Neuronal stem cell (in vitro differentiated cells): ENCODE data around the gene MED1.

Source experiments
- DNase-seq: peaks from one replicate; pipeline ENCODE4 v3.0.0-alpha.2; 2013; ENCODE audit warnings: low spot score
- H2AFZ ChIP-seq: one replicate; pipeline ENCODE4 v1.6.1; 2013; ENCODE audit warnings: mild to moderate bottlenecking, low read length, inconsistent platforms
- H2AK5ac ChIP-seq: 2 replicates; pipeline ENCODE4 v1.6.1; 2013; ENCODE audit warnings: low read depth, mild to moderate bottlenecking, inconsistent platforms, low read length, moderate library complexity, mixed read lengths
- H2BK120ac ChIP-seq: 2 replicates; pipeline ENCODE4 v1.6.1; 2013; ENCODE audit warnings: low read depth, mild to moderate bottlenecking, inconsistent platforms, low read length, moderate library complexity, mixed read lengths
- H2BK12ac ChIP-seq: one replicate; pipeline ENCODE4 v1.6.1; 2013; ENCODE audit warnings: low read length, inconsistent platforms
- H2BK15ac ChIP-seq: 2 replicates; pipeline ENCODE4 v1.6.1; 2013; ENCODE audit warnings: mild to moderate bottlenecking, low read length, inconsistent platforms, mixed read lengths
- H2BK5ac ChIP-seq: one replicate; pipeline ENCODE4 v1.6.1; 2013; ENCODE audit warnings: inconsistent platforms, mild to moderate bottlenecking, low read length, moderate library complexity
- H3K14ac ChIP-seq: one replicate; pipeline ENCODE4 v1.6.1; 2013; ENCODE audit warnings: low read length, inconsistent platforms
- H3K18ac ChIP-seq: 2 replicates; pipeline ENCODE4 v1.6.1; 2013; ENCODE audit warnings: low read length, inconsistent platforms
- H3K23ac ChIP-seq: 2 replicates; pipeline ENCODE4 v1.6.1; 2013; ENCODE audit warnings: low read depth, mild to moderate bottlenecking, mixed read lengths, low read length, inconsistent platforms; ENCODE audit not compliant: poor library complexity
- H3K27ac ChIP-seq: replicated peaks from 3 replicates; pipeline ENCODE4 v1.5.1; 2013; ENCODE audit warnings: low read length, inconsistent platforms
- H3K27me3 ChIP-seq, 3 experiments: 2 replicates each; pipeline ENCODE4 v1.6.1; 2013; ENCODE audit warnings: low read length in 3 of 3, mild to moderate bottlenecking in 2 of 3, inconsistent platforms in 1 of 3, low read depth in 1 of 3, mixed read lengths in 1 of 3, moderate library complexity in 1 of 3; ENCODE audit not compliant: control insufficient read depth in 3 of 3, insufficient read depth in 3 of 3
- H3K36me3 ChIP-seq, 2 donors: replicated peaks in 1 of 2; 2 replicates each; pipeline ENCODE4 v1.6.1; 2013; ENCODE audit warnings: low read length in 2 of 2; ENCODE audit not compliant: control insufficient read depth in 2 of 2, insufficient read depth in 2 of 2
- H3K4ac ChIP-seq: 2 replicates; pipeline ENCODE4 v1.6.1; 2013; ENCODE audit warnings: inconsistent platforms, mild to moderate bottlenecking, low read length, moderate library complexity
- H3K4me1 ChIP-seq, 2 donors: 1 replicate in 1 of 2; 2 replicates in 1 of 2; pipeline ENCODE4 v1.6.1; 2013; ENCODE audit warnings: low read length in 2 of 2, low read depth in 1 of 2; ENCODE audit not compliant: control insufficient read depth in 2 of 2, insufficient read depth in 1 of 2
- H3K4me2 ChIP-seq: one replicate; pipeline ENCODE4 v1.6.1; 2013; ENCODE audit warnings: mild to moderate bottlenecking, low read length, inconsistent platforms; ENCODE audit not compliant: insufficient read depth, poor library complexity, severe bottlenecking
- H3K4me3 ChIP-seq, 2 donors: 2 replicates each; pipeline ENCODE4 v1.5.1; 2013; ENCODE audit warnings: low read length in 2 of 2, mild to moderate bottlenecking in 2 of 2, inconsistent platforms in 1 of 2, moderate library complexity in 1 of 2
- H3K79me1 ChIP-seq: one replicate; pipeline ENCODE4 v1.6.1; 2013; ENCODE audit warnings: low read depth, mild to moderate bottlenecking, inconsistent platforms, low read length, moderate library complexity
- H3K9ac ChIP-seq: one replicate; pipeline ENCODE4 v1.6.1; 2013; ENCODE audit warnings: mild to moderate bottlenecking, low read depth, low read length, inconsistent platforms; ENCODE audit not compliant: poor library complexity
- H3K9me3 ChIP-seq, 2 donors: replicated peaks in 1 of 2; 2 replicates each; pipeline versions ENCODE3 to v1.6.1; 2013; ENCODE audit warnings: low read length in 2 of 2, mild to moderate bottlenecking in 2 of 2, inconsistent platforms in 1 of 2, low read depth in 1 of 2, mixed read lengths in 1 of 2, moderate library complexity in 1 of 2; ENCODE audit not compliant: control insufficient read depth in 2 of 2, insufficient read depth in 1 of 2
- H4K8ac ChIP-seq: one replicate; pipeline ENCODE4 v1.6.1; 2013; ENCODE audit warnings: low read depth, mild to moderate bottlenecking, inconsistent platforms, low read length, moderate library complexity
- H4K91ac ChIP-seq: one replicate; pipeline ENCODE4 v1.6.1; 2013; ENCODE audit warnings: low read length, low read depth, mild to moderate bottlenecking, inconsistent platforms; ENCODE audit not compliant: poor library complexity
- WGBS, 2 donors: extraction: QIAGEN DNeasy Blood & Tissue Kit; methylation state at CpG; one replicate each; pipeline ENCODE4 v1.1.7; 2013; ENCODE audit warnings: missing lambda C conversion rate in 2 of 2, mixed read lengths in 1 of 2; ENCODE audit not compliant: insufficient read length in 2 of 2, insufficient replicate concordance in 1 of 2; ENCODE audit errors: extremely low coverage in 2 of 2; 5-methylcytosine and 5-hydroxymethylcytosine counted together

MED1 gene

GRCh38 chr17:39402890-39403605 is 48.0 kb downstream of the MED1 start:
- no peak for DNase-seq
- Histone ChIP-seq H3K79me1 (peaks cover 6% of the 10 kb centered on the region), H3K9me3 (no peaks in the 10 kb centered on the region), H2AFZ (no peak overlapping the region), H3K27ac (no peak overlapping the region), H2BK12ac (no peak overlapping the region), H2BK5ac (no peak overlapping the region), H3K9ac (no peak overlapping the region), H3K4ac (no peak overlapping the region), H3K36me3 (peaks cover 8 to 37% of the 10 kb centered on the region in 2 donors), H4K8ac (no peak overlapping the region), H3K14ac (no peak overlapping the region), H2AK5ac (no peak overlapping the region), H3K4me2 (no peak overlapping the region), H2BK15ac (no peak overlapping the region), H3K18ac (no peak overlapping the region), H3K27me3 (no peaks in the 10 kb centered on the region), H3K4me3 (no peak overlapping the region), H2BK120ac (no peak overlapping the region), H3K4me1 (peaks cover 0 to 3% of the 10 kb centered on the region in 2 donors), H4K91ac (no peak overlapping the region), H3K23ac (no peak overlapping the region)
- WGBS, 2 donors = no CpG with 5 or more reads among the region's 22 CpGs

GRCh38 chr17:39402244-39402889 is 48.7 kb downstream of the MED1 start:
- Histone ChIP-seq H3K9ac (peak overlapping the region; percentile 95), H3K27ac (no peak overlapping the region), H3K4ac (no peak overlapping the region), H2AK5ac (no peak overlapping the region), H3K36me3 (peaks cover under 1 to 30% of the 10 kb centered on the region in 2 donors), H2BK12ac (no peak overlapping the region), H2BK120ac (no peak overlapping the region), H3K27me3 (no peaks in the 10 kb centered on the region), H2BK5ac (peak overlapping the region; percentile 90), H2AFZ (peak overlapping the region; percentile 97), H3K4me1 (peaks cover 0 to 3% of the 10 kb centered on the region in 2 donors), H3K14ac (no peak overlapping the region), H3K23ac (no peak overlapping the region), H3K4me2 (peak overlapping the region; percentile 93), H3K79me1 (peaks cover 6% of the 10 kb centered on the region), H3K9me3 (no peaks in the 10 kb centered on the region), H3K4me3 (peak overlapping the region; percentile 96 to 99), H3K18ac (peak overlapping the region; percentile 90), H4K91ac (no peak overlapping the region), H2BK15ac (no peak overlapping the region), H4K8ac (peak overlapping the region; percentile 65)
- DNase-seq = peak; percentile 92
- WGBS, 2 donors = no CpG with 5 or more reads among the region's 53 CpGs

- Histone ChIP-seq H3K4ac (no peak within 1 kb of the TSS), H2AK5ac (no peak within 1 kb of the TSS), H2BK120ac (no peak within 1 kb of the TSS), H3K36me3 (peaks cover 0 to 23% of the 10 kb centered on the region in 2 donors), H3K9me3 (no peaks in the 10 kb centered on the region), H2AFZ (peak within 1 kb of the TSS; percentile 97), H2BK15ac (peak within 1 kb of the TSS; percentile 92), H2BK5ac (peak within 1 kb of the TSS; percentile 90), H3K27ac (peak within 1 kb of the TSS; percentile 78), H3K23ac (peak within 1 kb of the TSS; percentile 96), H3K18ac (peak within 1 kb of the TSS; percentile 95), H3K4me2 (peak within 1 kb of the TSS; percentile 93), H3K4me1 (peaks cover 0 to 3% of the 10 kb centered on the region in 2 donors), H4K8ac (peak within 1 kb of the TSS; percentile 65), H2BK12ac (no peak within 1 kb of the TSS), H3K27me3 (no peaks in the 10 kb centered on the region), H3K79me1 (peaks cover 6% of the 10 kb centered on the region), H3K9ac (peak within 1 kb of the TSS; percentile 95), H4K91ac (no peak within 1 kb of the TSS), H3K4me3 (peak within 1 kb of the TSS; percentile 96 to 99), H3K14ac (peak within 1 kb of the TSS; percentile 39)
- DNase-seq = peak; percentile 93
- WGBS, 2 donors = no CpG with 5 or more reads among the region's 86 CpGs
Observed at GRCh38 chr17:39401412-39402243, 49.4 kb downstream of the MED1 start, which contains the start of gene FBXL20. TSS of gene FBXL20 (minus strand) at chr17:39401626. CDS start at chr17:39401402, 224 bp downstream.
